Skeletal muscle cell (primary cell): ENCODE measurements around the gene AARS1.
"Not testable (repeated sequence)": the region's sequence is repeated elsewhere in the genome, so short reads cannot be mapped to it uniquely, and the experiment has no call there.

Experiments
- DNase-seq: peaks from one replicate; pipeline ENCODE4 v3.0.0-alpha.2; 2010; ENCODE audit warnings: low read depth
- H3K4me3 ChIP-seq: 2 replicates; pipeline ENCODE4 v1.5.1; 2011; ENCODE audit warnings: low read depth, mild to moderate bottlenecking, control low read depth, low read length, moderate library complexity

Gene AARS1

GRCh38 chr16:70249697-70250096 lies 39.6 kb downstream of the AARS1 start:
- DNase-seq, H3K4me3 ChIP-seq: not testable (repeated sequence)

DNA sequence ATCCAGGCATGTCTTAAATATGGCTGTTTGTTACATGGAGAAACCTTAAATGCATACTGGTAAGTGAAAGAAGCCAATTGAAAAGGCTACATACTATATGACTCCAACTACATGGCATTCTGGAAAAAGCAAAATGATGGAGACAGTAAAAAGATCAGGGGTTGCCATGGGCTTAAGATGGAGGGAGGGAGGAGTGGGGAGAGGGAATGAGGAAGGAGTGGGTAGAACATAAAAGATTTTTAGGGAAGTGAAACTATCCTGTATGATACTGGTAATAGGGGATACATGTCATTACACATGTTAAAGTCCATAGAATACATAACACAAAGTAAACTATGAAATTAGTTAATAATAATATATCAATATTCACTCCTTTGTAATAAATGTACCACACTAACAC lies 50.5 kb downstream of the AARS1 start:
- not testable (repeated sequence) for DNase-seq

GRCh38 chr16:70231831-70232230 lies 57.5 kb downstream of the AARS1 start:
- not testable (repeated sequence) for H3K4me3 ChIP-seq, DNase-seq

More for the DNA sequence above, 50.5 kb downstream of the AARS1 start:
- not testable (repeated sequence) for H3K4me3 ChIP-seq

GRCh38 chr16:70226024-70226423 lies 63.3 kb downstream of the AARS1 start:
- H3K4me3 ChIP-seq, DNase-seq: not testable (repeated sequence)

DNA sequence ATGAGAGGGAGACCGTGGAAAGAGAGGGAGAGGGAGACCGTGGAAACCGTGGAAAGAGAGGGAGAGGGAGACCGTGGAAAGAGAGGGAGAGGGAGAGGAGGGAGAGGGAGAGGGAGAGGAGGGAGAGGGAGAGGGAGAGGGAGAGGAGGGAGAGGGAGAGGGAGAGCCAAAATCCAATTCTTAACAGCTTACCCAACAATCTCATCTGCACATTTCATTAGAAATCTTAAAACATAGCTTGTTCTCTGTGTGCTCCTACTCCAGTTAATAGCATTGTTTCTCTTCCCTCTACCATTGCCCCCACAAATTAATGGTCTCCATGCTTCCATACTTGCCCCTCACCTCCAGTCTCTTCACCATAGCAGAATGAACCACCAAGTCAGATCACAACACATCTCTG lies 63.9 kb downstream of the AARS1 start:
- DNase-seq, H3K4me3 ChIP-seq: not testable (repeated sequence)

- H3K4me3 ChIP-seq, DNase-seq: not testable (repeated sequence)
Measured at GRCh38 chr16:70224645-70225044, 64.7 kb downstream of the AARS1 start.

DNA sequence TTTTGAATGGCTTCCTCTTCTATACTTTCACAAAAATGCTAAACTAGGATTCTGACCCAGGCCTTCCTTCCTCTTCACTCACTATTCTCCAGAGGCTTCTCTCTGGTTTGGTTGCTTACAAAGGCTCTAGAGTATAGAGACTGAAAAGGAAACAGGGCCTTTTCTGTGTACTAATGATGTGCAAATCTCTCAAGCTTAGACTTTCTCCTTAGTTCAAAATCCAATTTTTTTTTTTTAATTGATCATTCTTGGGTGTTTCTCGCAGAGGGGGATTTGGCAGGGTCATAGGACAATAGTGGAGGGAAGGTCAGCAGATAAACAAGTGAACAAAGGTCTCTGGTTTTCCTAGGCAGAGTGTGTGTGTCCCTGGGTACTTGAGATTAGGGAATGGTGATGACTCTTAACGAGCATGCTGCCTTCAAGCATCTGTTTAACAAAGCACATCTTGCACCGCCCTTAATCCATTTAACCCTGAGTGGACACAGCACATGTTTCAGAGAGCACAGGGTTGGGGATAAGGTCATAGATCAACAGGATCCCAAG lies 65.3 kb downstream of the AARS1 start:
- DNase-seq, H3K4me3 ChIP-seq: not testable (repeated sequence)

- DNase-seq, H3K4me3 ChIP-seq: not testable (repeated sequence)
Measured at GRCh38 chr16:70223216-70223615, 66.1 kb downstream of the AARS1 start.

GRCh38 chr16:70222574-70222973 lies 66.7 kb downstream of the AARS1 start:
- not testable (repeated sequence) for H3K4me3 ChIP-seq, DNase-seq

GRCh38 chr16:70218586-70218985 lies 70.7 kb downstream of the AARS1 start:
- not testable (repeated sequence) for H3K4me3 ChIP-seq, DNase-seq

DNA sequence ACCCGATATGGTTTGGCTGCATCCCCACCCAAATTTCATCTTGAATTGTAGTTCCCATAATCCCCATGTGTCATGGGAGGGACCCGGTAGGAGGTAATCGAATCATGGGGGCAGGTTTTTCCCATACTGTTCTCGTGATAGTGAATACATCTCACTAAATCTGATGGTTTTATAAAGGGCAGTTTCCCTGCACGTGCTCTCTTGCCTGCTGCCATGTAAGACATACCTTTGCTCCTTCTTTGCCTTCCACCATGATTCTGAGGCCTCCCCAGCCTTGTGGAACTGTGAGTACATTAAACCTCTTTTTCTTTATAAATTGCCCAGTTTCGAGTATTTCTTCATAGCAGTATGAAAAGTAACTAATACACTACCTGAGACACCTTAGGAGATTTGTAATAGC lies 82.9 kb downstream of the AARS1 start:
- H3K4me3 ChIP-seq, DNase-seq: not testable (repeated sequence)

DNA sequence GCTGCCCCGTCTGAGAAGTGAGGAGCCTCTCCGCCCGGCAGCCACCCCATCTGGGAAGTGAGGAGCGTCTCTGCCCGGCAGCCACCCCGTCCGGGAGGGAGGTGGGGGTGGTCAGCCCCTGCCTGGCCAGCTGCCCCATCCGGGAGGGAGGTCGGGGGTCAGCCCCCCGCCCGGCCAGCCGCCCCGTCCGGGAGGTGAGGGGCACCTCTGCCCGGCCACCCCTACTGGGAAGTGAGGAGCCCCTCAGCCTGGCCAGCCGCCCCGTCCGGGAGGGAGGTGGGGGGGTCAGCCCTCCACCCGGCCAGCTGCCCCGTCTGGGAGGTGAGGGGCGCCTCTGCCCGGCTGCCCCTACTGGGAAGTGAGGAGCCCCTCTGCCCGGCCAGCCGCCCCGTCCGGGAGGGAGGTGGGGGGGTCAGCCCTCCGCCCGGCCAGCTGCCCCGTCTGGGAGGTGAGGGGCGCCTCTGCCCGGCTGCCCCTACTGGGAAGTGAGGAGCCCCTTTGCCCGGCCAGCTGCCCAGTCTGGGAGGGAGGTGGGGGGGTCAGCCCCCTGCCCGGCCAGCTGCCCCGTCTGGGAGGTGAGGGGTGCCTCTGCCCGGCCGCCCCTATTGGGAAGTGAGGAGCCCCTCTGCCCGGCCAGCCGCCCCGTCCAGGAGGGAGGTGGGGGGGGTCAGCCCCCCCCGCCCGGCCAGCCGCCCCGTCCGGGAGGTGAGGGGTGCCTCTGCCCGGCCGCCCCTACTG lies 84.5 kb downstream of the AARS1 start:
- not testable (repeated sequence) for DNase-seq, H3K4me3 ChIP-seq

DNA sequence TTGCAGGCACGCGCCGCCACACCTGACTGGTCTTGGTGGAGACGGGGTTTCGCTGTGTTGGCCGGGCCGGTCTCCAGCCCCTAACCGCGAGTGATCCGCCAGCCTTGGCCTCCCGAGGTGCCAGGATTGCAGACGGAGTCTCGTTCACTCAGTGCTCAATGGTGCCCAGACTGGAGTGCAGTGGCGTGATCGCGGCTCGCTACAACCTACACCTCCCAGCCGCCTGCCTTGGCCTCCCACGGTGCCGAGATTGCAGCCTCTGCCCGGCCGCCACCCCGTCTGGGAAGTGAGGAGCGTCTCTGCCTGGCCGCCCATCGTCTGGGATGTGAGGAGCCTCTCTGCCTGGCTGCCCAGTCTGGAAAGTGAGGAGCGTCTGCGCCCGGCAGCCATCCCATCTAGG lies 85.3 kb downstream of the AARS1 start:
- DNase-seq, result not testable (repeated sequence)

GRCh38 chr16:70203508-70203907 lies 85.8 kb downstream of the AARS1 start:
- H3K4me3 ChIP-seq, DNase-seq: not testable (repeated sequence)

More for the DNA sequence above, 85.3 kb downstream of the AARS1 start:
- not testable (repeated sequence) for H3K4me3 ChIP-seq
